Epidermal melanocyte (primary cell): Measurements from ENCODE around the gene TMEM247.
"Not testable (repeated sequence)": the region's sequence is repeated elsewhere in the genome, so short reads cannot be mapped to it uniquely, and the experiment has no call there.

ENCODE experiments used
- DNase-seq: peaks from one replicate; pipeline ENCODE4 v3.0.0; 2011; ENCODE audit warnings: low spot score; ENCODE audit not compliant: insufficient read length

TMEM247 gene

GRCh38 chr2:46458763-46459500, 20.4 kb upstream of the TMEM247 start:
- DNase-seq = no peak

DNA sequence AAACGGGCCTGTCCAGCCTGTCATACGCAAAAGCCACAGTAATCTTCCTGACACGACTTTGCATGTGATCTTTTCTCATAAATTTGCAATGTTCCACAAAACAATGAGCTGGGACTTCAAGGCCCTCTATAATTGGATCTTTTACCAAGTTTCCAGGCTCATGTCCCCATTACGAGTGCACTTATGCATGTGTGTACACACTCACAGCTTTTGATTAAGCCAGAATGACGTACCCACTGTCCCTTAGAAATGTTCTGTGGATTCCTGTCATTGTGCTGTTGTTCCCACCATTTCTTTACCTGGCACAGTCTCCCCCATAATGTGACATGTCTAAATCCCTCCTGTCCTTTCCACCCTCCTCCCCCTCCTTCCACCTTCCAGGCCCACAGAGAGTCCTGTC, 19.7 kb upstream of the TMEM247 start:
- no peak for DNase-seq

- peak; percentile 37 for DNase-seq
Observed at GRCh38 chr2:46460241-46460921, 19.0 kb upstream of the TMEM247 start.

- peak; percentile 48 for DNase-seq
Observed at GRCh38 chr2:46461011-46461674, 18.2 kb upstream of the TMEM247 start.

DNA sequence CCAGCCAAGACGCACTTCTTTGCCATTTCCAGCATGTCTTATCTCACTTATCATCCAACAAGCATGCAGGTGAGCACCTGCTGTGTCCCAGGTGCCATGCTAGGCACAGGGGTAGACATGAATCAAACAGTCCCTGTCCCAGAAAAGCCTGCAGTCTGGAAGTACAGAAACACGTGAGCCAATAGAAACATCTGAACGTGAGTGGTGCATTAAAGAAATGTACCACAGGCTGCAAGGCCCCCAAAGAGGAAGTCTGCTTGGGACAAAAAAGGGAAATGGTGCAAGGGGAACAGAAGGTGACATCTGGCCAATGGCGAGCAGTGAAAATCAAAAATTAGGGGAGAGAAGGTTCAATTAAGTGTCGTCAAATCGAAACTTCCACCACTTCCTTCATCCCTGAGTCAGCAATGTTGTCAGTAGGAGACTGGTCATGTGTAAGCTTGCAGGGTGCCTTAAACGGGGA, 17.6 kb upstream of the TMEM247 start:
- DNase-seq = no peak

GRCh38 chr2:46462936-46463335, 16.4 kb upstream of the TMEM247 start:
- no peak for DNase-seq

DNA sequence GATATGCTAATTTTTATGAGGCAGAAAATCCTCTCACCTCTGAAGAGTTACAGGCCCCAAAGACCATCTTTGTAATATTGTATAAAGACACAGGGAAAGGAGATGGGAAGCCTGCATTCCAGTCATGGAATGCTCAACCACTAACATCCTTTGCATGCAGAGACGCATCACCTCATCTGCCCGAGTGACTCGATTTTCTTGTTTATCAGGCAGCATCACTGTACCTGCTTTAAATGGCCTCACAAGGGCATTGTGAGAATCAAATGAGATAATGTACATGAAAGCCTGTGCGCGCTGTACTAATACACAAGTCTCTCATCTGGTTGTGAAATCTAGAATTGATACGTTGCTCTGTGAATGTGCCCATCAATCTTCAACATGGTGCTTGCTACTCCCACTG, 10.2 kb upstream of the TMEM247 start:
- DNase-seq = no peak

- no peak for DNase-seq
Observed at GRCh38 chr2:46469700-46470099, 9.7 kb upstream of the TMEM247 start.

- DNase-seq = no peak
Observed at GRCh38 chr2:46470114-46470628, 9.2 kb upstream of the TMEM247 start.

DNA sequence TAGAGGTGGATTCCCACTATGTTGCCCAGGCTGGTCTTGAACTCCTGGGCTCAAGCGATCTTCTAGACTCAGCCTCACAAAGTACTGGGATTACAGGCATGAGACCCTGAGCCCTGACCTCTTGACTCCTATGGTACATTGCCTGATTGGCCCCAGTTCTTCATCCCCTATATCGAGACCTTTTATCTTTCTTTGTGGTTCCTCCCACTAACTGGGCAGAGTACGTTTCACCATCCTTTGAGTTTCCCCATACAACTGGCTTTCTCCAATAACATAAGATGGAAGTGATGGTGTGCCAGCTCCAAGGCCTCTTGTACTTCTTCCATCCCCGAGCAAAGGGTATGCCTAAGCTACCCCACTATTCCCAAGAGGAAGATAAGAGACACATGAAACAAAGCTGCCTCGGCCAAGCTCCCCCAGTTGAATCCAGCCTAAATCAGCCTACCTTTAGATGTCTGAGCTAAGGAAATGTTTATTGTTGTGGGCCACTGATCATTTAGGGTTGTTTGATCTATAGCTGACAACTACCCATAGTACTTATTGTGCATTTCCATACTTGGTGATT, 8.3 kb upstream of the TMEM247 start:
- DNase-seq = no peak

GRCh38 chr2:46471697-46472096, 7.7 kb upstream of the TMEM247 start:
- no peak for DNase-seq

DNA sequence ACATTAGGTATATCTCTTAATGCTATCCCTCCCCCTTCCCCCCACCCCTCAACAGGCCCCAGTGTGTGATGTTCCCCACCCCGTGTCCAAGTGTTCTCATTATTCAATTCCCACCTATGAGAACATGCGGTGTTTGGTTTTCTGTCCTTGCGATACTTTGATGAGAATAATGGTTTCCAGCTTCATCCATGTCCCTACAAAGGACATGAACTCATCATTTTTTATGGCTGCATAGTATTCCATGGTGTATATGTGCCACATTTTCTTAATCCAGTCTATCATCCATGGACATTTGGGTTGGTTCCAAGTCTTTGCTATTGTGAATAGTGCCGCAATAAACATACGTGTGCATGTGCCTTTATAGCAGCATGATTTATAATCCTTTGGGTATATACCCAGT, 7.2 kb upstream of the TMEM247 start:
- DNase-seq = not testable (repeated sequence)

GRCh38 chr2:46477462-46477861, 1.9 kb upstream of the TMEM247 start:
- DNase-seq = not testable (repeated sequence)

GRCh38 chr2:46477925-46478324, 1.4 kb upstream of the TMEM247 start:
- no peak for DNase-seq

GRCh38 chr2:46480562-46480961, 1.2 kb downstream of the TMEM247 start:
- DNase-seq = no peak

- DNase-seq = no peak
Observed at GRCh38 chr2:46481198-46482193, 2.1 kb downstream of the TMEM247 start.

DNA sequence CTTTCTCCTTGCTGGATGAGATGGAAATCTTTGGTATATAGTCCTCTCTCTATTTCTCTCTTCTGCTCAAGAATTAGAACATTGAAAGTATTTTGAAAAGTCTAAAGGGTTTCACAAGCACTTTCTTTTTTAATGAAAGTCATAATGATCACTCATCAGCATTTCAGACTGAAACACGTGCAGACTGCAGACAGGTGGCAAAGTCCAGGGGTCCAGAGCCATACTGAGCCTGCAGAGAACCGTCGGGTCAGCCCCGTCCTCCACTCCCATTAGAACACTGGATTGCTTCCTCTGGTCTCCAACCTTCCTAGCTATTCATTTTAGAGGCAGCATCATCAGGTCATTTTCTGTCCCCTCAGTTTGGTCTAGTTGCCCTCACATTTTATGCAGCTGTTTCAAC, 3.1 kb downstream of the TMEM247 start:
- no peak for DNase-seq

GRCh38 chr2:46485002-46485401, 5.6 kb downstream of the TMEM247 start:
- DNase-seq = no peak

- DNase-seq = no peak
Observed at GRCh38 chr2:46486436-46486835, 7.1 kb downstream of the TMEM247 start.

DNA sequence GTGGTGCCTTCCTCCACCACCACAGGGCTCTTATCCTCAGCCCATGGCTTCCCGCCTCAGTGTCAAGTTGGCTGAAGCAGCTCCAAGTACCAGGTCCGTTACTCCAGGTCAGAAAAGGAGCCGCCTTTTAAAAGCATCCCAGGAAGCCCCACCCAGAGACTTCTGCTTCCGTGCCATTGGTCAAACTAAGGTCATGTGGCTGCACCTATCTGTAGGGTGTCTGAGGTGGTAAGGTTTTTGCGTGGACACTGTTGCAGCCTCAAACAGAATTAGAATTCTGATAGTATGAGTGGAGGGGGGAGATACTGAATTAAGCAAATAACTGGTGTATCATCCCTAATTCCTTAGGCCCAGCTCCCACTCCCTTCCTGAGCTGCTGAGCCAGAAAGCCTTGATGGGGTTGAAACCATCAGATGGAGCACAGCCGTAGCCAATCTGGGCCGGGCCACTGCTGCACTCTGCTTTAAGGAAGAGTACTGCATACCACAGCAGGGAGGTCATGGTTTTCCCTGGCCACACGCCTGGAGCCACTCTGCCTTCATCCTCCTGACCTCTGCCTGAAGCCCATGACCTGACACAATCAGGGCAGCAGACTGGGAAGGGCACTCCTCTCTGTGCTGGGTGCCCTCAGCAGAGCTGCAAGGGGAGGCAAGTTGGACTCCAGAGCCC, 8.4 kb downstream of the TMEM247 start:
- no peak for DNase-seq
